Jurkat, Clone E6-1 (cell line): ENCODE results near the gene LRRC47. TPM values are rescaled to one million over a fixed set of nuclear protein-coding genes. Genes with fewer than 3 reads are reported as not detected.

Experiments
- DNase-seq: peaks from one replicate; pipeline ENCODE4 v3.0.0-alpha.2; 2011; ENCODE audit warnings: low read depth, low spot score
- H3K4me3 ChIP-seq: 2 replicates; pipeline ENCODE4 v1.5.1; 2011; ENCODE audit warnings: mild to moderate bottlenecking, low read length, control low read depth, moderate library complexity
- polyA plus RNA-seq: library from polyadenylated mRNA; unstranded; fragments of >200 nt; gene quantifications from one replicate; pipeline ENCODE4 v1.2.1, GENCODE V29; 2012; ENCODE audit warnings: missing spikeins; ENCODE audit not compliant: insufficient read length, insufficient read depth

Gene LRRC47
- polyA plus RNA-seq = 45.6 TPM

GRCh38 chr1:3796215-3797061 lies at the start of gene LRRC47:
LRRC47 (minus strand) TSS chr1:3796498; CDS start chr1:3796476, 22 bp downstream.
- peak; percentile 85 for DNase-seq
- peak within 1 kb of the TSS; percentile 70 for H3K4me3 ChIP-seq

- no peak for DNase-seq
- no peak overlapping the region for H3K4me3 ChIP-seq
Measured at GRCh38 chr1:3842912-3843311, 46.6 kb upstream of the LRRC47 start.

- no peak for DNase-seq
- no peak overlapping the region for H3K4me3 ChIP-seq
Measured at GRCh38 chr1:3841491-3841890, 45.2 kb upstream of the LRRC47 start.

GRCh38 chr1:3838788-3839187 lies 42.5 kb upstream of the LRRC47 start:
- no peak for DNase-seq

GRCh38 chr1:3837685-3838084 lies 41.4 kb upstream of the LRRC47 start:
- no peak for DNase-seq

More at GRCh38 chr1:3838788-3839187, 42.5 kb upstream of the LRRC47 start:
- H3K4me3 ChIP-seq = no peak overlapping the region

GRCh38 chr1:3837200-3837599 lies 40.9 kb upstream of the LRRC47 start:
- no peak for DNase-seq

More at GRCh38 chr1:3837685-3838084, 41.4 kb upstream of the LRRC47 start:
- no peak overlapping the region for H3K4me3 ChIP-seq

GRCh38 chr1:3836421-3836820 lies 40.1 kb upstream of the LRRC47 start:
- DNase-seq = no peak
- no peak overlapping the region for H3K4me3 ChIP-seq

More at GRCh38 chr1:3837200-3837599, 40.9 kb upstream of the LRRC47 start:
- no peak overlapping the region for H3K4me3 ChIP-seq

GRCh38 chr1:3834701-3835100 lies 38.4 kb upstream of the LRRC47 start:
- no peak overlapping the region for H3K4me3 ChIP-seq
- DNase-seq = no peak

- no peak for DNase-seq
- no peak overlapping the region for H3K4me3 ChIP-seq
Measured at GRCh38 chr1:3831689-3832088, 35.4 kb upstream of the LRRC47 start.

GRCh38 chr1:3828391-3828790 lies 32.1 kb upstream of the LRRC47 start:
- H3K4me3 ChIP-seq = no peak overlapping the region
- no peak for DNase-seq

- DNase-seq = no peak
- no peak overlapping the region for H3K4me3 ChIP-seq
Measured at GRCh38 chr1:3827813-3828307, 31.6 kb upstream of the LRRC47 start.

GRCh38 chr1:3825356-3825755 lies 29.1 kb upstream of the LRRC47 start:
- H3K4me3 ChIP-seq = no peak overlapping the region
- no peak for DNase-seq

- H3K4me3 ChIP-seq = no peak overlapping the region
- no peak for DNase-seq
Measured at GRCh38 chr1:3824650-3825049, 28.4 kb upstream of the LRRC47 start.

GRCh38 chr1:3822421-3822820 lies 26.1 kb upstream of the LRRC47 start:
- no peak overlapping the region for H3K4me3 ChIP-seq
- no peak for DNase-seq

- DNase-seq = no peak
- H3K4me3 ChIP-seq = no peak overlapping the region
Measured at GRCh38 chr1:3821908-3822307, 25.6 kb upstream of the LRRC47 start.

GRCh38 chr1:3821447-3821846 lies 25.1 kb upstream of the LRRC47 start:
- H3K4me3 ChIP-seq = no peak overlapping the region
- DNase-seq = no peak

GRCh38 chr1:3821004-3821403 lies 24.7 kb upstream of the LRRC47 start:
- H3K4me3 ChIP-seq = no peak overlapping the region
- no peak for DNase-seq

- no peak overlapping the region for H3K4me3 ChIP-seq
- no peak for DNase-seq
Measured at GRCh38 chr1:3820316-3820715, 24.0 kb upstream of the LRRC47 start.

GRCh38 chr1:3819771-3820200 lies 23.5 kb upstream of the LRRC47 start:
- DNase-seq = no peak

GRCh38 chr1:3817821-3818597 lies 21.7 kb upstream of the LRRC47 start:
- no peak overlapping the region for H3K4me3 ChIP-seq
- no peak for DNase-seq

More at GRCh38 chr1:3819771-3820200, 23.5 kb upstream of the LRRC47 start:
- no peak overlapping the region for H3K4me3 ChIP-seq
